ENCODE measurements around the gene PAPOLG.

The PAPOLG gene
- 40.3 to 86.6 (median 57.3) reads per million in 9 experiments for total RNA-seq

GRCh38 chr2:60756097-60757087 is at the start of gene PAPOLG:
PAPOLG (plus strand) TSS chr2:60756268; CDS start chr2:60756479, 211 bp downstream.
- peak within 1 kb of the TSS; percentile 94 to 96 for H3K27ac Mint-ChIP-seq
- H3K4me1 Mint-ChIP-seq (ENCODE audit: low read depth in 2 of 2), result peaks cover 17 to 26% of the 10 kb centered on the region in 2 donors
- no peaks in the 10 kb centered on the region for H3K9me3 Mint-ChIP-seq
- DNase-seq (peak; percentile 95 to 98 (median 97)), ATAC-seq (replicated peaks) (peak; percentile 96)
- H3K36me3 Mint-ChIP-seq (ENCODE audit: insufficient read depth), result peaks cover 31% of the 10 kb centered on the region
- peak within 1 kb of the TSS; percentile 94 to 98 for H3K4me3 Mint-ChIP-seq
- H3K27me3 Mint-ChIP-seq, result no peaks in the 10 kb centered on the region

- peak overlapping the region in 1 of 2 donors; percentile 38 for H3K27ac Mint-ChIP-seq
- DNase-seq (peak; percentile 2 to 11 (median 7)), ATAC-seq (replicated peaks) (peak; percentile 42)
These were observed 48.2 kb upstream of the PAPOLG start for GRCh38 chr2:60707750-60708371.

GRCh38 chr2:60708630-60709320 is 47.3 kb upstream of the PAPOLG start:
- DNase-seq, result no peak
- Mint-ChIP-seq H3K4me3 (no peak overlapping the region), H3K27ac (peak overlapping the region in 1 of 2 donors; percentile 2), H3K4me1 (ENCODE audit: low read depth in 2 of 2) (no peaks in the 10 kb centered on the region), H3K9me3 (no peaks in the 10 kb centered on the region), H3K36me3 (ENCODE audit: insufficient read depth) (no peaks in the 10 kb centered on the region), H3K27me3 (peaks cover 6 to 7% of the 10 kb centered on the region in 2 donors)
- no peak for ATAC-seq (replicated peaks)

More at GRCh38 chr2:60707750-60708371, 48.2 kb upstream of the PAPOLG start:
- Mint-ChIP-seq H3K4me3 (no peak overlapping the region), H3K36me3 (ENCODE audit: insufficient read depth) (no peaks in the 10 kb centered on the region), H3K27me3 (peaks cover 6 to 7% of the 10 kb centered on the region in 2 donors), H3K4me1 (ENCODE audit: low read depth in 2 of 2) (no peaks in the 10 kb centered on the region), H3K9me3 (no peaks in the 10 kb centered on the region)

GRCh38 chr2:60710707-60711106 is 45.4 kb upstream of the PAPOLG start:
- ATAC-seq (replicated peaks) (no peak), DNase-seq (no peak)
- H3K4me3 Mint-ChIP-seq, result no peak overlapping the region
- H3K27me3 Mint-ChIP-seq, result peaks cover 6 to 7% of the 10 kb centered on the region in 2 donors
- H3K27ac Mint-ChIP-seq, result no peak overlapping the region
- H3K36me3 Mint-ChIP-seq (ENCODE audit: insufficient read depth), result no peaks in the 10 kb centered on the region
- no peaks in the 10 kb centered on the region for H3K4me1 Mint-ChIP-seq (ENCODE audit: low read depth in 2 of 2)
- H3K9me3 Mint-ChIP-seq, result no peaks in the 10 kb centered on the region

- H3K36me3 Mint-ChIP-seq (ENCODE audit: insufficient read depth), result no peaks in the 10 kb centered on the region
- H3K4me1 Mint-ChIP-seq (ENCODE audit: low read depth in 2 of 2), result no peaks in the 10 kb centered on the region
These were observed 40.5 kb upstream of the PAPOLG start for GRCh38 chr2:60715561-60715960.

GRCh38 chr2:60717691-60718090 is 38.4 kb upstream of the PAPOLG start:
- no peak overlapping the region for H3K4me3 Mint-ChIP-seq
- no peak for ATAC-seq (replicated peaks)

More at GRCh38 chr2:60715561-60715960, 40.5 kb upstream of the PAPOLG start:
- ATAC-seq (replicated peaks) (no peak), DNase-seq (no peak)
- no peak overlapping the region for H3K4me3 Mint-ChIP-seq
- H3K27ac Mint-ChIP-seq, result no peak overlapping the region
- H3K27me3 Mint-ChIP-seq, result no peaks in the 10 kb centered on the region
- no peaks in the 10 kb centered on the region for H3K9me3 Mint-ChIP-seq

GRCh38 chr2:60719331-60719730 is 36.7 kb upstream of the PAPOLG start:
- Mint-ChIP-seq H3K4me3 (no peak overlapping the region), H3K27me3 (no peaks in the 10 kb centered on the region), H3K4me1 (ENCODE audit: low read depth in 2 of 2) (no peaks in the 10 kb centered on the region), H3K27ac (peak overlapping the region in 1 of 2 donors; percentile 33), H3K9me3 (no peaks in the 10 kb centered on the region), H3K36me3 (ENCODE audit: insufficient read depth) (no peaks in the 10 kb centered on the region)
- ATAC-seq (replicated peaks) (no peak), DNase-seq (no peak)

More at GRCh38 chr2:60717691-60718090, 38.4 kb upstream of the PAPOLG start:
- Mint-ChIP-seq H3K9me3 (no peaks in the 10 kb centered on the region), H3K36me3 (ENCODE audit: insufficient read depth) (no peaks in the 10 kb centered on the region), H3K27me3 (no peaks in the 10 kb centered on the region), H3K27ac (no peak overlapping the region), H3K4me1 (ENCODE audit: low read depth in 2 of 2) (no peaks in the 10 kb centered on the region)
- no peak for DNase-seq

- Mint-ChIP-seq H3K27ac (no peak overlapping the region), H3K9me3 (no peaks in the 10 kb centered on the region), H3K4me3 (no peak overlapping the region), H3K36me3 (ENCODE audit: insufficient read depth) (no peaks in the 10 kb centered on the region), H3K4me1 (ENCODE audit: low read depth in 2 of 2) (no peaks in the 10 kb centered on the region), H3K27me3 (no peaks in the 10 kb centered on the region)
- ATAC-seq (replicated peaks) (no peak), DNase-seq (no peak)
These were observed 30.6 kb upstream of the PAPOLG start for GRCh38 chr2:60725466-60725865.

GRCh38 chr2:60728855-60729254 is 27.2 kb upstream of the PAPOLG start:
- no peak overlapping the region for H3K27ac Mint-ChIP-seq
- H3K9me3 Mint-ChIP-seq, result no peaks in the 10 kb centered on the region
- ATAC-seq (replicated peaks) (no peak), DNase-seq (no peak)
- H3K4me3 Mint-ChIP-seq, result no peak overlapping the region
- H3K36me3 Mint-ChIP-seq (ENCODE audit: insufficient read depth), result no peaks in the 10 kb centered on the region
- H3K27me3 Mint-ChIP-seq, result peaks cover 0 to 9% of the 10 kb centered on the region in 2 donors
- no peaks in the 10 kb centered on the region for H3K4me1 Mint-ChIP-seq (ENCODE audit: low read depth in 2 of 2)

GRCh38 chr2:60735496-60736250 is 20.4 kb upstream of the PAPOLG start:
- Mint-ChIP-seq H3K27ac (peak overlapping the region in 1 of 2 donors; percentile 58), H3K9me3 (no peaks in the 10 kb centered on the region), H3K4me1 (ENCODE audit: low read depth in 2 of 2) (peaks cover 6 to 8% of the 10 kb centered on the region in 2 donors), H3K27me3 (peaks cover 22 to 65% of the 10 kb centered on the region in 2 donors), H3K36me3 (ENCODE audit: insufficient read depth) (no peaks in the 10 kb centered on the region), H3K4me3 (peak overlapping the region; percentile 81 to 92)
- peak; percentile 77 for ATAC-seq (replicated peaks)
- peak; percentile 11 to 27 (median 24) for DNase-seq

- no peak for ATAC-seq (replicated peaks)
- peaks cover 22 to 56% of the 10 kb centered on the region in 2 donors for H3K27me3 Mint-ChIP-seq
- DNase-seq, result no peak
- no peak overlapping the region for H3K4me3 Mint-ChIP-seq
- peaks cover 6 to 8% of the 10 kb centered on the region in 2 donors for H3K4me1 Mint-ChIP-seq (ENCODE audit: low read depth in 2 of 2)
- H3K27ac Mint-ChIP-seq, result no peak overlapping the region
- H3K36me3 Mint-ChIP-seq (ENCODE audit: insufficient read depth), result peaks cover 4% of the 10 kb centered on the region
- no peaks in the 10 kb centered on the region for H3K9me3 Mint-ChIP-seq
These were observed 17.4 kb upstream of the PAPOLG start for GRCh38 chr2:60738679-60739078.

GRCh38 chr2:60739156-60739555 is 16.9 kb upstream of the PAPOLG start:
- H3K27ac Mint-ChIP-seq, result no peak overlapping the region
- DNase-seq, result no peak
- no peak for ATAC-seq (replicated peaks)
- H3K36me3 Mint-ChIP-seq (ENCODE audit: insufficient read depth), result peaks cover 4% of the 10 kb centered on the region
- H3K4me3 Mint-ChIP-seq, result no peak overlapping the region
- peaks cover 22 to 54% of the 10 kb centered on the region in 2 donors for H3K27me3 Mint-ChIP-seq
- no peaks in the 10 kb centered on the region for H3K9me3 Mint-ChIP-seq
- H3K4me1 Mint-ChIP-seq (ENCODE audit: low read depth in 2 of 2), result peaks cover 8% of the 10 kb centered on the region in 2 donors
